HepG2 (cell line): Measurements from ENCODE around the gene CDR2L. TPM values are rescaled to one million over a fixed set of nuclear protein-coding genes. Genes with fewer than 3 reads are reported as not detected.

Experiments used
- ARNT ChIP-seq: fragments of 450-650 bp; IDR thresholded peaks from 2 replicates; pipeline ENCODE4 v1.6.1; 2017
- CCDC6 ChIP-seq: sonication (generic); formaldehyde crosslinking; IDR thresholded peaks from 2 replicates; pipeline ENCODE4 v1.8.1; 2022; ENCODE audit warnings: mild to moderate bottlenecking, missing genetic modification reagents, moderate library complexity
- DNMT3B ChIP-seq: conservative IDR thresholded peaks from 2 replicates; pipeline ENCODE4 v1.6.1; 2016; ENCODE audit warnings: missing biosample characterization, control low read depth
- GATA4 ChIP-seq: sonication (generic); IDR thresholded peaks from 2 replicates; pipeline ENCODE4 v1.6.1; 2016; ENCODE audit warnings: antibody characterized with exemption, low read depth, borderline replicate concordance
- IRF2 ChIP-seq: IDR thresholded peaks from 2 replicates; pipeline ENCODE4 v1.6.1; 2018; ENCODE audit warnings: missing genetic modification reagents, missing compliant biosample characterization
- MAF1 ChIP-seq: sonication (generic); formaldehyde crosslinking; IDR thresholded peaks from 2 replicates; pipeline ENCODE4 v1.5.0; 2020; ENCODE audit warnings: missing genetic modification reagents, borderline replicate concordance
- MTA1 ChIP-seq: sonication (generic); formaldehyde crosslinking; IDR thresholded peaks from 2 replicates; pipeline ENCODE4 v1.4.0; 2020; ENCODE audit warnings: missing genetic modification reagents, mild to moderate bottlenecking, borderline replicate concordance
- POLR2AphosphoS5 ChIP-seq: IDR thresholded peaks from 2 replicates; pipeline ENCODE4 v1.6.1; 2012; ENCODE audit warnings: low read depth, low read length
- REXO4 ChIP-seq: sonication (generic); formaldehyde crosslinking; IDR thresholded peaks from 2 replicates; pipeline ENCODE4 v1.8.0; 2022; ENCODE audit warnings: missing genetic modification reagents, mild to moderate bottlenecking, borderline replicate concordance
- RFX5 ChIP-seq: IDR thresholded peaks from 2 replicates; pipeline ENCODE4 v1.6.1; 2011; ENCODE audit warnings: low read depth, low read length, improper control_type of control experiment
- SCMH1 ChIP-seq: sonication (generic); formaldehyde crosslinking; IDR thresholded peaks from 2 replicates; pipeline ENCODE4 v1.9.0; 2021; ENCODE audit warnings: missing genetic modification reagents, mild to moderate bottlenecking, borderline replicate concordance
- SOX6 ChIP-seq, 2 experiments: fragments of 450-650 bp in 1 of 2; sonication (generic) in 1 of 2; formaldehyde crosslinking in 1 of 2; IDR thresholded peaks; 2 replicates each; pipeline versions ENCODE4 v1.4.0 to v1.6.1; 2017 to 2020; ENCODE audit warnings: antibody characterized with exemption in 1 of 2, mild to moderate bottlenecking in 1 of 2, missing genetic modification reagents in 1 of 2
- SP4 ChIP-seq: sonication (generic); formaldehyde crosslinking; IDR thresholded peaks from 2 replicates; pipeline ENCODE4 v1.8.1; 2023; ENCODE audit warnings: mild to moderate bottlenecking, missing genetic modification reagents
- ZBTB3 ChIP-seq: sonication (generic); formaldehyde crosslinking; IDR thresholded peaks from 2 replicates; pipeline ENCODE4 v1.4.0; 2020; ENCODE audit warnings: low read depth, mild to moderate bottlenecking, moderate library complexity, missing genetic modification reagents, borderline replicate concordance
- ZFP37 ChIP-seq: sonication (generic); formaldehyde crosslinking; IDR thresholded peaks from 2 replicates; pipeline ENCODE4 v1.4.0; 2020; ENCODE audit warnings: missing genetic modification reagents, borderline replicate concordance
- ZNF121 ChIP-seq: sonication (generic); formaldehyde crosslinking; IDR thresholded peaks from 2 replicates; pipeline ENCODE4 v1.5.0; 2020; ENCODE audit warnings: mild to moderate bottlenecking, missing genetic modification reagents
- polyA plus RNA-seq, 8 experiments: library from polyadenylated mRNA; depleted of rRNA in 3 of 8; stranded (reverse) in 7 of 8; unstranded in 1 of 8; fragments of >200 nt; fragmentation: Illumina TruSeq in 4 of 8; extraction: Trizol in 4 of 8; gene quantifications; 2 replicates each; pipeline versions ENCODE4 v1.2.1 to v1.2.3, GENCODE V29; 2011 to 2016; ENCODE audit warnings: low read depth in 4 of 8, missing spikeins in 1 of 8, mixed read lengths in 1 of 8; ENCODE audit not compliant: insufficient read depth in 1 of 8
- total RNA-seq, 5 experiments: library from RNA; depleted of rRNA; stranded (reverse); fragments of >200 nt; fragmentation: Illumina TruSeq; extraction: Trizol; gene quantifications; 2 replicates each; pipeline ENCODE4 v1.2.3, GENCODE V29; 2016; ENCODE audit warnings: low read depth in 1 of 5
- TF ChIP-seq, protein P1 (sequence below): sonication (generic); formaldehyde crosslinking; IDR thresholded peaks from 2 replicates; pipeline ENCODE4 v1.8.0; 2022; ENCODE audit warnings: mild to moderate bottlenecking, missing genetic modification reagents, borderline replicate concordance
- TF ChIP-seq, protein P2 (sequence below): sonication (generic); formaldehyde crosslinking; IDR thresholded peaks from 2 replicates; pipeline ENCODE4 v1.4.0; 2020; ENCODE audit warnings: mild to moderate bottlenecking, missing genetic modification reagents
- TF ChIP-seq, protein P3 (sequence below): conservative IDR thresholded peaks from 2 replicates; pipeline ENCODE4 v1.6.1; 2018; ENCODE audit warnings: missing genetic modification reagents
- TF ChIP-seq, protein P4 (sequence below): sonication (generic); formaldehyde crosslinking; IDR thresholded peaks from 2 replicates; pipeline ENCODE4 v1.5.1; 2020; ENCODE audit warnings: missing genetic modification reagents, mild to moderate bottlenecking, borderline replicate concordance
- TF ChIP-seq, protein P5 (sequence below): sonication (generic); formaldehyde crosslinking; IDR thresholded peaks from 2 replicates; pipeline ENCODE4 v1.4.0; 2020; ENCODE audit warnings: missing genetic modification reagents

The CDR2L gene
- total and polyA plus RNA-seq, 2 of the 13 experiments (the other 11 are each of a cell fraction or from before 2014, with no cell fraction given), result 1.9 to 2.1 TPM

DNA sequence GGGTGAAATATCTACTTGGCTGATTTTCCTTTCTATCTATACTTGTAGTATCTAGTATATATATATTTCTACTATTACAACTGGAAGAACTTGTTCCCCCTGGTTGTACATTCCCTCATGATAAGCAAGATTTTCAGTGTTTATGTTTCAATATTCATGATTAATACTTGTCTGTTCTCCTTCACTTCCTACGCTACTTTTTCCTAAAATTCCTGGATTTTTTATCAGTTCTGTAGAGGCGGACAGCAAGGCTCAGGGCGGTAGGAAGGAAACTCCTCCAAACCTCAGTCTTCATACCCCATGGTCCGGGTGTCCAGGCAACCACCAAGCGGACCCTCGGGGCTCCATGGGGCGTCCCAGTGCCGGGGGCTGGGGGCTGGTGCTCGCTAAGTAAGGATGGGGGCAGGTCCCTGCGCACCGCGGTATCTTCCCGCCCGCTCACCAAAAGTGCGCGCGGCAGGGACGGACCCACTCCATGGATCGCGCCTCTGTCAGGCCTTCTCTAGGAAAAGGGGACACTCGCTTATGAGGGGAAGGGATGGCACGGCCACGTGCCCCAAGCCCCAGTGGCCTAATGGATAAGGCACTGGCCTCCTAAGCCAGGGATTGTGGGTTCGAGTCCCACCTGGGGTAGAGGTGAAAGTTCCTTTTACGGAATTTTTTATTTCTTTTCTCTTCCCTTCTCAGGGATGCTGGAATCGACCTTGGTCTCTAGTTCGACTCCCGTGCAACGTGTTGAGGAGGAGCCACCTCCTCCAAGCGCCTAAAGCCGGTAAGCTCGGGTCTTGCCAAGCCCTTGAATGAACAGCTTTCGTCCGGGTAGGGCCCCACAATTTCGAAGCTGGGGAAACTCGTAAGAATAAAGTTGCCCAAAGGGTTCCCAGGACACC, 46.2 kb downstream of the CDR2L start (continued):
- TF ChIP-seq, protein P1, sequence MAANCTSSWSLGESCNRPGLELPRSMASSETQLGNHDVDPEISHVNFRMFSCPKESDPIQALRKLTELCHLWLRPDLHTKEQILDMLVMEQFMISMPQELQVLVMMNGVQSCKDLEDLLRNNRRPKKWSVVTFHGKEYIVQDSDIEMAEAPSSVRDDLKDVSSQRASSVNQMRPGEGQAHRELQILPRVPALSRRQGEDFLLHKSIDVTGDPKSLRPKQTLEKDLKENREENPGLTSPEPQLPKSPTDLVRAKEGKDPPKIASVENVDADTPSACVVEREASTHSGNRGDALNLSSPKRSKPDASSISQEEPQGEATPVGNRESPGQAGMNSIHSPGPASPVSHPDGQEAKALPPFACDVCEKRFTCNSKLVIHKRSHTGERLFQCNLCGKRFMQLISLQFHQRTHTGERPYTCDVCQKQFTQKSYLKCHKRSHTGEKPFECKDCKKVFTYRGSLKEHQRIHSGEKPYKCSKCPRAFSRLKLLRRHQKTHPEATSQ (CRISPR knock-in tag), result no peak
- TF ChIP-seq SP4 (CRISPR knock-in tag), result peak; percentile 31
- peak; percentile 76; the same call in 1 of the 2 replicates for TF ChIP-seq ZFP37
- peak; percentile 99 for TF ChIP-seq MAF1 (CRISPR knock-in tag)
- no peak for TF ChIP-seq RFX5
- peak; percentile 66 for TF ChIP-seq MTA1 (CRISPR knock-in tag)
- no peak for TF ChIP-seq REXO4 (CRISPR knock-in tag)
- TF ChIP-seq, protein P2, sequence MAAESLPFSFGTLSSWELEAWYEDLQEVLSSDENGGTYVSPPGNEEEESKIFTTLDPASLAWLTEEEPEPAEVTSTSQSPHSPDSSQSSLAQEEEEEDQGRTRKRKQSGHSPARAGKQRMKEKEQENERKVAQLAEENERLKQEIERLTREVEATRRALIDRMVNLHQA (CRISPR knock-in tag), result peak; percentile 83; the same call in 1 of the 2 replicates
- TF ChIP-seq, protein P3, sequence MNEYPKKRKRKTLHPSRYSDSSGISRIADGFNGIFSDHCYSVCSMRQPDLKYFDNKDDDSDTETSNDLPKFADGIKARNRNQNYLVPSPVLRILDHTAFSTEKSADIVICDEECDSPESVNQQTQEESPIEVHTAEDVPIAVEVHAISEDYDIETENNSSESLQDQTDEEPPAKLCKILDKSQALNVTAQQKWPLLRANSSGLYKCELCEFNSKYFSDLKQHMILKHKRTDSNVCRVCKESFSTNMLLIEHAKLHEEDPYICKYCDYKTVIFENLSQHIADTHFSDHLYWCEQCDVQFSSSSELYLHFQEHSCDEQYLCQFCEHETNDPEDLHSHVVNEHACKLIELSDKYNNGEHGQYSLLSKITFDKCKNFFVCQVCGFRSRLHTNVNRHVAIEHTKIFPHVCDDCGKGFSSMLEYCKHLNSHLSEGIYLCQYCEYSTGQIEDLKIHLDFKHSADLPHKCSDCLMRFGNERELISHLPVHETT (CRISPR knock-in tag), result peak; percentile 83
- TF ChIP-seq ARNT, result no peak
- no peak for TF ChIP-seq GATA4
- TF ChIP-seq IRF2 (CRISPR knock-in tag), result peak; percentile 92
- TF ChIP-seq SCMH1 (CRISPR knock-in tag), result no peak
- TF ChIP-seq, protein P4, sequence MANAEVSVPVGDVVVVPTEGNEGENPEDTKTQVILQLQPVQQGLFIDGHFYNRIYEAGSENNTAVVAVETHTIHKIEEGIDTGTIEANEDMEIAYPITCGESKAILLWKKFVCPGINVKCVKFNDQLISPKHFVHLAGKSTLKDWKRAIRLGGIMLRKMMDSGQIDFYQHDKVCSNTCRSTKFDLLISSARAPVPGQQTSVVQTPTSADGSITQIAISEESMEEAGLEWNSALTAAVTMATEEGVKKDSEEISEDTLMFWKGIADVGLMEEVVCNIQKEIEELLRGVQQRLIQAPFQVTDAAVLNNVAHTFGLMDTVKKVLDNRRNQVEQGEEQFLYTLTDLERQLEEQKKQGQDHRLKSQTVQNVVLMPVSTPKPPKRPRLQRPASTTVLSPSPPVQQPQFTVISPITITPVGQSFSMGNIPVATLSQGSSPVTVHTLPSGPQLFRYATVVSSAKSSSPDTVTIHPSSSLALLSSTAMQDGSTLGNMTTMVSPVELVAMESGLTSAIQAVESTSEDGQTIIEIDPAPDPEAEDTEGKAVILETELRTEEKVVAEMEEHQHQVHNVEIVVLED (CRISPR knock-in tag), result no peak; the same call in 1 of the 2 replicates
- no peak for TF ChIP-seq DNMT3B
- TF ChIP-seq CCDC6 (CRISPR knock-in tag), result peak; percentile 73; the same call in 1 of the 2 replicates
- no peak for TF ChIP-seq ZNF121 (CRISPR knock-in tag)
- TF ChIP-seq, protein P5, sequence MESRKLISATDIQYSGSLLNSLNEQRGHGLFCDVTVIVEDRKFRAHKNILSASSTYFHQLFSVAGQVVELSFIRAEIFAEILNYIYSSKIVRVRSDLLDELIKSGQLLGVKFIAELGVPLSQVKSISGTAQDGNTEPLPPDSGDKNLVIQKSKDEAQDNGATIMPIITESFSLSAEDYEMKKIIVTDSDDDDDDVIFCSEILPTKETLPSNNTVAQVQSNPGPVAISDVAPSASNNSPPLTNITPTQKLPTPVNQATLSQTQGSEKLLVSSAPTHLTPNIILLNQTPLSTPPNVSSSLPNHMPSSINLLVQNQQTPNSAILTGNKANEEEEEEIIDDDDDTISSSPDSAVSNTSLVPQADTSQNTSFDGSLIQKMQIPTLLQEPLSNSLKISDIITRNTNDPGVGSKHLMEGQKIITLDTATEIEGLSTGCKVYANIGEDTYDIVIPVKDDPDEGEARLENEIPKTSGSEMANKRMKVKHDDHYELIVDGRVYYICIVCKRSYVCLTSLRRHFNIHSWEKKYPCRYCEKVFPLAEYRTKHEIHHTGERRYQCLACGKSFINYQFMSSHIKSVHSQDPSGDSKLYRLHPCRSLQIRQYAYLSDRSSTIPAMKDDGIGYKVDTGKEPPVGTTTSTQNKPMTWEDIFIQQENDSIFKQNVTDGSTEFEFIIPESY, result peak; percentile 74
- TF ChIP-seq ZBTB3 (CRISPR knock-in tag), result peak; percentile 83; the same call in 1 of the 2 replicates
- TF ChIP-seq SOX6 (IDR thresholded peaks at IDR 0.05), result no peak
- TF ChIP-seq SOX6 (CRISPR knock-in tag; IDR thresholded peaks at IDR 0.05), result peak; percentile 62
- no peak for TF ChIP-seq POLR2AphosphoS5
